Esophagus (tissue), 2 donors: ENCODE results near the gene NOX5. TPM values are rescaled to one million over a fixed set of nuclear protein-coding genes. Genes with fewer than 3 reads are reported as not detected.

Experiments
- H3K27ac ChIP-seq, 2 donors: one replicate each; pipeline ENCODE4 v1.5.1; 2013; ENCODE audit warnings: low read depth in 2 of 2, mild to moderate bottlenecking in 2 of 2, inconsistent platforms in 1 of 2, low read length in 1 of 2, moderate library complexity in 1 of 2
- H3K27me3 ChIP-seq, 2 donors: one replicate each; pipeline ENCODE4 v1.6.1; 2013; ENCODE audit warnings: low read length in 2 of 2, control low read depth in 1 of 2, mild to moderate bottlenecking in 1 of 2; ENCODE audit not compliant: insufficient read depth in 2 of 2, control insufficient read depth in 1 of 2
- H3K36me3 ChIP-seq, 2 donors: one replicate each; pipeline ENCODE4 v1.6.1; 2013; ENCODE audit warnings: low read length in 1 of 2; ENCODE audit not compliant: control insufficient read depth in 2 of 2, insufficient read depth in 2 of 2
- H3K4me1 ChIP-seq, 2 donors: one replicate each; pipeline ENCODE4 v1.6.1; 2013; ENCODE audit warnings: low read length in 1 of 2; ENCODE audit not compliant: control insufficient read depth in 2 of 2, insufficient read depth in 2 of 2
- H3K4me3 ChIP-seq, 2 donors: one replicate each; pipeline ENCODE4 v1.5.1; 2013; ENCODE audit warnings: low read length in 2 of 2, mild to moderate bottlenecking in 2 of 2, low read depth in 1 of 2, moderate library complexity in 1 of 2
- H3K9me3 ChIP-seq, 2 donors: one replicate each; pipeline ENCODE4 v1.6.1; 2013; ENCODE audit warnings: mild to moderate bottlenecking in 2 of 2, low read depth in 1 of 2, low read length in 1 of 2, moderate library complexity in 1 of 2; ENCODE audit not compliant: control insufficient read depth in 2 of 2, insufficient read depth in 1 of 2
- WGBS, 2 donors: extraction: QIAGEN DNeasy Blood & Tissue Kit; methylation state at CpG; one replicate each; pipeline ENCODE4 v1.1.7; 2013; 5-methylcytosine and 5-hydroxymethylcytosine counted together
- polyA plus RNA-seq, 2 donors: library from polyadenylated mRNA; stranded (reverse); fragments of 200-250 nt; gene quantifications; one replicate each; pipeline ENCODE4 v1.2.3, GENCODE V29; 2013
- donor health status: healthy with polysubstance abuse.
- donor health status: Bipolar disorder and iron deficiency.

NOX5 gene
- polyA plus RNA-seq, 2 donors: 0.26 to 0.29 TPM

DNA sequence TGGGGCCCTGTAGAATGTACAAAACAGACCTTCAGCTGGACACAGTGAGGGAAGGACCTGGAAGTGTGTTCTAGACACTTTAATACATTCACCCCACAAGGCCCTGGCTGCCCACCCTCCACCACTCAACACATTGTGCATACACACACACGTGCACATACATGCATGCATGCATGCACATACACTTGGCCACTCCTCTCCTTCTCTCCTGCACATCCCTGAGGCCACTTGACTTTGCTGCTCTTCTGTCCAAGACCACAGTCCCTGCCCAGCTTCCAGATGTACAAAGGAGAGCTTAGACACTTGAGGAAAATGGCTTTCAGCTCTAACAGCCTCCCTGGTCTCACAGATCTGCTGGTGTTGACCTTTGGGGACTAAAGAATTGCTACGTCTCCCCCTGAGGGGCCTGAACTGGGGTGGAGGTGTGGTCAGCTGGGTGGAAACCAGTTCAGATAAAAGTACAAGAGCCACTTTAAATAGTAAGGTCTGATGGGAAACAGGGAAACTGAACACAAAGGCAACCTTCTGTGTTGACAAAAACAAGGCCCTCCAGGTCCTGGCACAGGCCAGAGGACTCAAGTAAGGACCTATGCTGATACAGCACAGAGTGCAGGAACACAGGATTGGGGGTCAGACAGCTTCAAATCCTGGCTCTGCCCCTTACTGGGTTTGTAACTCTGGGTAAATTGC lies 24.8 kb upstream of the NOX5 start:
- H3K4me3 ChIP-seq: no peak overlapping the region
- H3K4me1 ChIP-seq: no peaks in the 10 kb centered on the region
- no peaks in the 10 kb centered on the region for H3K9me3 ChIP-seq
- H3K27ac ChIP-seq: no peak overlapping the region
- H3K36me3 ChIP-seq: no peaks in the 10 kb centered on the region
- H3K27me3 ChIP-seq: peaks cover 0 to 2% of the 10 kb centered on the region in 2 donors
- 83 to 88% methylated on average over 2 of the region's 2 CpGs for WGBS, 2 donors

DNA sequence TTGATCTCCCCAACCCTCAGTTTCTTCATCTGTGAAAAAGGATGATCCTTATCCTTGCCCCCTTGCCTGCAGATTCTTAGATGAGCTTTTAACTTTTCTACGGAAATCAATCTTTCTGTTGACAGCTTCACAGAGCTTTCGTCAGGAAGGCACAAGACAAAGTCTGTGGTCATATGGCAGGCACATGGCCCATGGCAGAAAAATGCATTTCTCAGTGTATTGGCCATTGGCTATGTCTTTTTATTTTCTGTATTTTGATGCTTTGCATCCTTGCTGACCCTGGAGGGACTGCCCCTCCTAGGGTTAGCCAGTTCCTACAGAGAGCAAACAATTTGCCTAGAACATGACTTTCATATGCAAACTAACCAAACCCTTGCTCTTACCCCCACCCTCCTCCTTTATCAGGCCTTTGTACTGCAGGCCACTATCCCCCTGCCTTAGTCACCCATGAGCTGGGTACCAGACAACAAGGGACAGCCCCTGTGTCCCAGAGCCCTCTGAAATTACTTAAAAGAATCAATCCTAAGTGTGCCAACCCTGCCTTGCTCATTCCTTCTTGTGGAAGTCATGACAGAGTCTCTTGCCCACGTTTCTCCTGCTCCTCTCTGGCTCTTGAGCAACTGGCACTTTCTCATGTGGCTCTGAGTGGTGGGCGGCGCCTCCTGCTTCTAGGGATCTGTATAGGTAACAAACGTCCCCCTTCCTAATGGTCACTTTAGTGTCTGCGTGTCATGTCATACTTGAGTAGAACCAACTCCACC lies 24.1 kb upstream of the NOX5 start:
- no peaks in the 10 kb centered on the region for H3K9me3 ChIP-seq
- 80 to 81% methylated on average over 7 of the region's 7 CpGs for WGBS, 2 donors

DNA sequence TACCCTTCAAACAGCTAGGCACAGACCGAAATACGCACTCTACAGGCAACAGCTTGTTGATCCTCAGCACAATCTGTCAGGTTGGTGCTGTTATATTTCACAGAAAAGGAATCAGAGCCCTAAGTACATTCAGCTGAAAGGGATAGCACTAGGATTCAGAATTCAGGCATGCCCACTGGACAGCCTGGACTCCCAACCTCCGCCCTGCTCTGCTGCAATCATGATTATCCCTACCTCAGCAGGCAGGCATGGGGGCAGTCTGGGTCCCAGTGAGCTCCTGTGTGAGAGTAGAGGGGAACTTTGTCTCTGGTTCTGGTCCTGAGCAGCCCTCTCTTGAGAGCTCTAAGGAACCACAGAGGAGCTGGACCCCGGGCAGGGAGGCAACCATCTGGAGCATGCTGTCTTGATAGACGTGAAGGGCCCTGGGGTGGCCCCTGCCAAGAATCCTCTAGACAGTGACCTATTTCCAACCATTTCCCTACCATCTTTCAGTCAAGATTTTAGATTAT lies 23.4 kb upstream of the NOX5 start:
- H3K9me3 ChIP-seq: no peaks in the 10 kb centered on the region
- H3K4me3 ChIP-seq: no peak overlapping the region
- H3K36me3 ChIP-seq: no peaks in the 10 kb centered on the region
- no peak overlapping the region for H3K27ac ChIP-seq
- WGBS, 2 donors: 78 to 81% methylated on average over 5 of the region's 5 CpGs
- H3K4me1 ChIP-seq: no peaks in the 10 kb centered on the region
- peaks cover 0 to 2% of the 10 kb centered on the region in 2 donors for H3K27me3 ChIP-seq

More for the DNA sequence above, 24.1 kb upstream of the NOX5 start:
- Histone ChIP-seq H3K36me3 (no peaks in the 10 kb centered on the region), H3K27me3 (peaks cover 0 to 2% of the 10 kb centered on the region in 2 donors), H3K27ac (no peak overlapping the region), H3K4me3 (no peak overlapping the region), H3K4me1 (no peaks in the 10 kb centered on the region)

DNA sequence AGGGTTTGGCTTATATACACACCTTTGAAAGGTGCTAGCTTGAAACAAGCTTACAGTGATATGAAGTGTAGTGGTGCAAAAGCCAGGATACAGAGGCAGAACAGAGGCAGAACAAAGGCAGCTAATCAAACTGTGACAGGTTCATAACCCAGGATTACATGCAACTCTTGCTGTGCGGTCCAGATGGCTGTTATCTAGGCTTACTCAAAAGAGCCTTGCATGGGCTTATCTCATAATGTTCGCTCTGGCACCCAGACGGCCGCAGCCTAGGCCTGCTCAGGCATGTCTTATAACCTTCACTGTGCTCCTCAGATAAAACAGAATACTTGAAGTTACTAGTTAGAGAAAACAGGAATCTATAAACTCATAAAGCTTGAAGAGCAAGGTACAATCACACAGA lies 22.8 kb upstream of the NOX5 start:
- Histone ChIP-seq H3K27ac (no peak overlapping the region), H3K36me3 (no peaks in the 10 kb centered on the region), H3K9me3 (no peaks in the 10 kb centered on the region), H3K4me1 (no peaks in the 10 kb centered on the region), H3K4me3 (no peak overlapping the region), H3K27me3 (peaks cover 0 to 2% of the 10 kb centered on the region in 2 donors)
- WGBS, 2 donors: 44 to 46% methylated on average over 4 of the region's 4 CpGs

DNA sequence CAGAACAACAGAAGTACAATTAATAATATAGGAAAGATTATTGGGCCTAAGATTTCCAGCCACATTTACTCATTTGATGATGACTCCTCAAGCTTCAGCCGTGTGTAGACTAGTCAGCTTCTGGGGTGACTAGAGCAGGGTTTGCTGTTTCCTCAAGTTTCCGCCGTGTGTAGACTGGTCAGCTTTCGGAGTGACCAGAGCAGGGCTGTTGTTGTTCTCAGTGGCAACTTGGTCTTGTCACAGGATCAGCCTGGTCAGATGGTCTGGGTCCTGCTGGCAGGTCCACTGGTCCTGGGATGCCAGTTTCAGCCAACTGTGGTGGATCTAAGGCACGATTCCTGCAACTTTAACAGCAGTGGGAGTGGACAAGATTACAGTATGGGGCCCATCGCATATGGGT lies 21.8 kb upstream of the NOX5 start:
- Histone ChIP-seq H3K9me3 (no peaks in the 10 kb centered on the region), H3K4me1 (no peaks in the 10 kb centered on the region), H3K36me3 (no peaks in the 10 kb centered on the region), H3K4me3 (no peak overlapping the region), H3K27ac (no peak overlapping the region), H3K27me3 (no peaks in the 10 kb centered on the region)
- WGBS, 2 donors: 93 to 97% methylated on average over 6 of the region's 6 CpGs

DNA sequence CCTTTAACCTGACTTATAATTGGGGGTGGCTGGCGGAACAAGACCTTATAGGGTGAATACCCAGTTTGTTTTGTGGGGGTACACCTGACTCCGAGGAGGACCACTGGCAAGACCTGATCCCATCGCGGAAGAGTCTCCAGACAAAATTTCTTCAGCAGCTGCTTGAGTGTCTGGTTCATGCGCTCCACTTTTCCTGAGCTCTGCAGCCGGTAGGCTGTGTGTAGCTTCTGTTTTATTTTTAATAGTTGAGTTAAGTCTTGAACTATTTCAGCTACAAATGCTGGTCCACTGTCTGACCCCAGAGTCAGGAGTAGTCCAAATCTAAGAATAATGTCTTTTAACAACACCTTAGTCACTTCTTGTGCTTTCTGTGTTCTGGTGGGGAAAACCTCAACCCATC lies 21.2 kb upstream of the NOX5 start:
- Histone ChIP-seq H3K27ac (no peak overlapping the region), H3K27me3 (no peaks in the 10 kb centered on the region), H3K36me3 (no peaks in the 10 kb centered on the region), H3K4me3 (no peak overlapping the region), H3K4me1 (peaks cover 0 to 2% of the 10 kb centered on the region in 2 donors), H3K9me3 (no peaks in the 10 kb centered on the region)
- 93 to 96% methylated on average over 6 of the region's 6 CpGs for WGBS, 2 donors

DNA sequence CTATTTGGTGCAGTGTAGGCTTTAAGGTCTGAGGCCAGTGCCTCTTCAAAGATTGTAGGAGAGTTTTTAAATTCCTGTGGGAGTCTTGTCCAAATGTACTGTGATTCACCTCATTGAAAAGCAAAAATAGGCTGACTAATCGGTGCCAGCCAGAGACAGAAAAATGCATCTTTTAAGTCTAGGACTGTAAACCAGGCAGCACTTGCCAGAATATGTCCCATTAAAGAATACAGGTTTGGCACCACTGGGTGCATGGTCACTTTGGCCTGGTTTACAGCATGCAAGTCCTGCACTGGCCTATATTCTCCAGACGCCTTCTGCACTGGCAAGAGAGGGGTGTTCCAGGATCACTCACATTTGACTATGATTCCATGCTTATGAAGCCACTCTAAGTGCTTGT lies 20.3 kb upstream of the NOX5 start:
- Histone ChIP-seq H3K4me1 (peaks cover 0 to 2% of the 10 kb centered on the region in 2 donors), H3K27ac (no peak overlapping the region), H3K9me3 (no peaks in the 10 kb centered on the region), H3K36me3 (no peaks in the 10 kb centered on the region), H3K27me3 (no peaks in the 10 kb centered on the region), H3K4me3 (no peak overlapping the region)
- WGBS, 2 donors: 64 to 68% methylated on average over 2 of the region's 2 CpGs

DNA sequence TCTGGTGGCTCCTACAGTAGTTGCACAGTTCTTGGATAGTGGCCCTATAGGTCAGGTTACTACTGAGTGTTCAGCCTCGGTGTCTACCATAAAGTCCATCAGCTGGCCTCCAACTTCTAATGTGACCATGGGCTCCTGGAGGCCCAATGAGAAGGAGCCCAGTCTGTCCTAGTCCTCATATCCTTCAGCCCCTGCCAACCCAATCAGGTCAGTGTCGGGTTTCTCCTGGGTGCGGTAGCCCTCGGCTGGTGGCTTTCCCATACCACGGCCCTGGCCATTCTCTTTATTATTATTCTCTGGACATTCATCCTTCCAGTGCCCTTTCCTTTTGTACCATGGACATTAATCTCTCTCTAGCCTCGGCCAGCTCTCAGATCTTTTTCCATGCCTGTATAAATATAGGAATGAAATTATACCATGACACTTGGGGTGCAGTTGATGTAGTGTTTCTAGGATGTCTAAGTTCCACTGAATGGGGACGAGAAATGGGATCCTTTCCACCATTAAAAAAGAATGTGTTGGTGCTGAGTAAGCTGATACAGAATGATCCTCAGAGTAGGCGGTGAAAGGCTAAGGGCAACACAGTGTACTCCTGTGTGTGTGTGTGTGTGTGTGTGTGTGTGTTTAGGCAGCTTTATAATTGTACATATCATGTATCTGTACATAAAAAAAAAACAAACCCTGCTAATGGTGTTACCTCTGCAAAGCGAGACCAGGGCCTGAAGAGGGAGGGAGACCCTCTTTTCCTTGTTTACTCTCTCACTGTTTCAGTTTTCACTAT lies 19.3 kb upstream of the NOX5 start:
- no peak overlapping the region for H3K27ac ChIP-seq
- no peaks in the 10 kb centered on the region for H3K9me3 ChIP-seq
- H3K4me3 ChIP-seq: no peak overlapping the region
- peaks cover 0 to 2% of the 10 kb centered on the region in 2 donors for H3K4me1 ChIP-seq
- WGBS, 2 donors: 90 to 91% methylated on average over 9 of the region's 9 CpGs
- no peaks in the 10 kb centered on the region for H3K27me3 ChIP-seq
- H3K36me3 ChIP-seq: no peaks in the 10 kb centered on the region

DNA sequence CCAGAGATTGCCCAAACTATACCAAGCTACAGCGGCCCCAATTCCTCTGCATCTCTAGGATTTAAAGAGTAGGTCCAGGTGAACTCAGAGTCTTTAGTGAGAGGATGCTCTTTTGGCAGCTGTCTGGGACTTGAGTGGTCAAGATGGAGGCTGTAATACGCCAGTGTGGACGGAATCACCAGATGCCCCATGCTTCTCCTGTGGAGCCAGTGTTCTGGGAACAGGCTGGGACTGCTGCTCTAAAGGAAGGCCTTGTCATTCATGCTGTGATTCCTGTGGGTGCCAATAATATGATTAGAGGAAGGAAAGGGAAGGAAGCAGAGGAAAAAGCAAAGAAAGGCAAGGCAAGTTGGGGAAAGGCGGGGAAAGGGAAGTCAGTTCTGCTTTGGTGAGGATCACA lies 17.4 kb upstream of the NOX5 start:
- Histone ChIP-seq H3K27me3 (no peaks in the 10 kb centered on the region), H3K27ac (no peak overlapping the region), H3K36me3 (no peaks in the 10 kb centered on the region), H3K4me3 (no peak overlapping the region), H3K9me3 (no peaks in the 10 kb centered on the region), H3K4me1 (peaks cover 0 to 2% of the 10 kb centered on the region in 2 donors)
- WGBS, 2 donors: 91 to 93% methylated on average over 4 of the region's 4 CpGs
